ENCODE data around the gene ART5. TPM values are rescaled to one million over a fixed set of nuclear protein-coding genes. Genes with fewer than 3 reads are reported as not detected.
"Not testable (repeated sequence)": the region's sequence is repeated elsewhere in the genome, so short reads cannot be mapped to it uniquely, and the experiment has no call there.

ART5 gene
- polyA plus RNA-seq, 3 donors from 2014 or later, result not detected

DNA sequence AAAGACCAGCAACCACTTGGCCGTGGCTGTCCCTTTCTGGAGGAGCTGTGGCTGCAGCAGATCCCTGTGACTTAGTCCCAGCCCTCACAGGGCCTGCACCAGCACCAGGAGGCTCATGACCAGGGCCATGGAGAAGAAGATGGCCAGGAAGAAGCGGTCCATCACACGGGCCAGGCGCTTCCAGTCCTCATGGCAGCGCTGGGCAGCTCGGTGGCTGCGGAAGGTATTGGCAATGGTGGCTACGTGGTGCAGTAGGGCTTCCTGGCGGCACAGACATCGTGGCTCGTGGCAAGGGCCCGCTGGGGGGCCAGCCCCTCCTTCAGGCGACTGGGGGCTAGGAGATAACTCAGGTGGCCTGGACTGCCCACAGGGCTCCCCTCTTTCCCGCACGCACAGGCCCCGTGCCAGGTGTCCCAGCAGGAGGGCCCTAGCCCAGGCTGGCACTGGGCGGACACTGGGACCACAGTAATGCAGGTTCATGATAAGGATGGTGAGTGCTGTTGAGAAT, 24.3 kb upstream of the ART5 start:
- H3K36me3 Mint-ChIP-seq, result peaks cover 25 to 40% (median 31%) of the 10 kb centered on the region in 3 donors
- no peak overlapping the region for H3K27ac Mint-ChIP-seq
- no peaks in the 10 kb centered on the region for H3K9me3 Mint-ChIP-seq
- H3K4me3 Mint-ChIP-seq, result no peak overlapping the region
- no peak for DNase-seq
- H3K27me3 Mint-ChIP-seq (ENCODE audit: low read depth in 3 of 3), result no peaks in the 10 kb centered on the region
- H3K4me1 Mint-ChIP-seq, result no peaks in the 10 kb centered on the region

DNA sequence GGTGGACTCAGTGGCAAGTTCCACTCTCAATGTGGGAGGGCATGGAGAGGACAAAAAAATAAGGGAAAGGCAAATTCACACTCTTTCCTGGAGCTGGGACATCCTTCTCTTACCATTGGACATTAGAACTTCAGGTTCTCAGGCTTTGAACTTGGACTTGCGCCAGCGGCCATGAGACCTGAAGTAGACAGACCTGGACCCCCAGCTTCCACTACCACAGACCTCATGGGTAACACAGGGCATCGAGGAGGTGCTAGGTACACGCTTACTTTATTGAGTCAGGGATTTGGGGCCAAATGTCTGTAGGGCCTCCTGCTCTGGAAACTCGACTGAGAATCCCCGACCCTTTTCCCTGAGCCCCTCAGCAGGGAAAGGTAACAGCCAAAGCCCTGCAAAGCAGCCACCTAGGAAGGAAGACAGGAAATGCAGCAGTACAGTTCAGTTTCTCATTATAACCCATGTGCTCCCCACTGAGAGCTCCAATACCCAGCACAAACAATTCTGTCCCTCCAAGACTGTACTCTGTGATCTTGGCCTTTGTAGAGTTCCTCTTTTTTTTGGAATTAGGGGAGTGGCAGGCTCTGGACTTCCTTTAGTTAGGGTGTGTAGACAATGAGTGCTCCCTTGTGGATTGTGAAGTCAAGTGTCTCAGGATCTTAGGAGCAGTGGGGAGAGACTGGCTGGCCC, 23.7 kb upstream of the ART5 start:
- H3K36me3 Mint-ChIP-seq, result peaks cover 24 to 36% (median 25%) of the 10 kb centered on the region in 3 donors

DNA sequence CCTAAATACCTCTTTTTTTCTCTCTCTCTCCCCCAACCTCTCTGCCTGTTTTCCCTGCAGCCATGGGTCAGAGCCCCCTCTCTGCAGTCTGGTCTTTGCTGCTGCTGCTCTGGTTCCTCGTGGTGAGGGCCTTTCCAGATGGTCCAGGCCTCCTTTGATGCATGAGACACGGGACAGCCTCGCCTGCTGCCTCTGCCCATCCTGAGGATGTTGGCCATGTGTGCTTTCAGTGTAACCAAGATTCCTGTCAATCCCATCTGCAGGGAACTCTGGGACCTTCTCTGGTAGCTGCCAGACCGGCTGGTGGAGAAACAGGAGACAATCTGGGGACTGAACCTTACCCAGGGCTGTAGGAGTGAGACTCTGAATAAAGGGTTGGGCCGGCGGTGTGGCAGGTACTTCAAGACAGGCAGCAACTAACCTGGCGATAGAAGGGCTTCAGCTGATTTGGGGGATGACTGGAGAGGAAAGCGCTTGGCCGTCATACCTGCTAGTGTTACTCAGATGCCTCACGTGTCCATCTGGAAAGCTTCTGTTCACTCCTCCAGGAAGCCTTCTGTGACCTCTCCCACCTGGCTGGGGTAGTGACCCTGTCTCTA, 22.3 kb upstream of the ART5 start:
- H3K36me3 Mint-ChIP-seq, result peaks cover 14 to 26% (median 20%) of the 10 kb centered on the region in 3 donors
- peak overlapping the region in 1 of 6 donors; percentile 40 for H3K27ac Mint-ChIP-seq
- no peak for DNase-seq
- no peaks in the 10 kb centered on the region for H3K4me1 Mint-ChIP-seq
- no peaks in the 10 kb centered on the region for H3K9me3 Mint-ChIP-seq
- H3K4me3 Mint-ChIP-seq, result no peak overlapping the region
- no peaks in the 10 kb centered on the region for H3K27me3 Mint-ChIP-seq (ENCODE audit: low read depth in 3 of 3)

More for the DNA sequence above, 23.7 kb upstream of the ART5 start:
- no peak for DNase-seq
- Mint-ChIP-seq H3K9me3 (no peaks in the 10 kb centered on the region), H3K27me3 (ENCODE audit: low read depth in 3 of 3) (no peaks in the 10 kb centered on the region), H3K27ac (no peak overlapping the region), H3K4me1 (no peaks in the 10 kb centered on the region), H3K4me3 (no peak overlapping the region)

- no peaks in the 10 kb centered on the region for H3K4me1 Mint-ChIP-seq
- H3K27me3 Mint-ChIP-seq (ENCODE audit: low read depth in 3 of 3), result peaks cover 0 to 5% (median 0%) of the 10 kb centered on the region in 3 donors
- no peaks in the 10 kb centered on the region for H3K9me3 Mint-ChIP-seq
- DNase-seq, result no peak
- no peak overlapping the region for H3K27ac Mint-ChIP-seq
- peaks cover 11 to 22% (median 20%) of the 10 kb centered on the region in 3 donors for H3K36me3 Mint-ChIP-seq
- H3K4me3 Mint-ChIP-seq, result no peak overlapping the region
Measured at GRCh38 chr11:3662856-3663255, 21.1 kb upstream of the ART5 start.

- H3K9me3 Mint-ChIP-seq, result no peaks in the 10 kb centered on the region
- H3K4me3 Mint-ChIP-seq, result no peak overlapping the region
- no peak overlapping the region for H3K27ac Mint-ChIP-seq
- H3K4me1 Mint-ChIP-seq, result no peaks in the 10 kb centered on the region
- peaks cover 11 to 20% (median 16%) of the 10 kb centered on the region in 3 donors for H3K36me3 Mint-ChIP-seq
- H3K27me3 Mint-ChIP-seq (ENCODE audit: low read depth in 3 of 3), result peaks cover 0 to 5% (median 0%) of the 10 kb centered on the region in 3 donors
- DNase-seq, result no peak
Measured at GRCh38 chr11:3660960-3661359, 19.2 kb upstream of the ART5 start.

DNA sequence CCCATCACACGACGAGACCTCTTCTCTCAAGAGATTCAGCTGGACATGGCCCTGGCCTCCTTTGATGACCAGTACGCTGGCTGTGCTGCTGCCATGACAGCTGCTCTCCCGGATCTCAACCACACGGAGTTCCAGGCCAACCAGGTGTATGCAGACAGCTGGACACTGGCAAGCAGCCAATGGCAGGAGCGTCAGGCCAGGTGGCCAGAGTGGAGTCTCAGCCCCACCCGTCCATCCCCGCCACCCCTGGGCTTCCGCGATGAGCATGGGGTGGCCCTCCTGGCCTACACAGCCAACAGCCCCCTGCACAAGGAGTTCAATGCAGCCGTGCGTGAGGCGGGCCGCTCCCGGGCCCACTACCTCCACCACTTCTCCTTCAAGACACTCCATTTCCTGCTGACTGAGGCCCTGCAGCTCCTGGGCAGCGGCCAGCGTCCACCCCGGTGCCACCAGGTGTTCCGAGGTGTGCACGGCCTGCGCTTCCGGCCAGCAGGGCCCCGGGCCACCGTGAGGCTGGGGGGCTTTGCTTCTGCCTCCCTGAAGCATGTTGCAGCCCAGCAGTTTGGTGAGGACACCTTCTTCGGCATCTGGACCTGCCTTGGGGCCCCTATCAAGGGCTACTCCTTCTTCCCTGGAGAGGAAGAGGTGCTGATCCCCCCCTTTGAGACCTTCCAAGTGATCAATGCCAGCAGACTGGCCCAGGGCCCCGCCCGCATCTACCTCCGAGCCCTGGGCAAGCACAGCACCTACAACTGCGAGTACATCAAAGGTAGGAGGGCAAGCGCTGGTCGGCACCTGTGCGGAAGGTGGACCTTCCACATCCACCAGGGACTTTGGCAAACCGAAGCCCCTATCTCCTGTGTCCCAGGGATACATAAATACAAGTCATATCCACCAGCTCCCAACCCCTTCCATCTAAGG, 18.1 kb upstream of the ART5 start:
- H3K4me1 Mint-ChIP-seq, result no peaks in the 10 kb centered on the region
- peaks cover 5 to 9% (median 8%) of the 10 kb centered on the region in 3 donors for H3K36me3 Mint-ChIP-seq
- no peak overlapping the region for H3K27ac Mint-ChIP-seq
- peaks cover 1 to 5% (median 1%) of the 10 kb centered on the region in 3 donors for H3K27me3 Mint-ChIP-seq (ENCODE audit: low read depth in 3 of 3)
- no peak for DNase-seq
- no peak overlapping the region for H3K4me3 Mint-ChIP-seq
- H3K9me3 Mint-ChIP-seq, result no peaks in the 10 kb centered on the region

DNA sequence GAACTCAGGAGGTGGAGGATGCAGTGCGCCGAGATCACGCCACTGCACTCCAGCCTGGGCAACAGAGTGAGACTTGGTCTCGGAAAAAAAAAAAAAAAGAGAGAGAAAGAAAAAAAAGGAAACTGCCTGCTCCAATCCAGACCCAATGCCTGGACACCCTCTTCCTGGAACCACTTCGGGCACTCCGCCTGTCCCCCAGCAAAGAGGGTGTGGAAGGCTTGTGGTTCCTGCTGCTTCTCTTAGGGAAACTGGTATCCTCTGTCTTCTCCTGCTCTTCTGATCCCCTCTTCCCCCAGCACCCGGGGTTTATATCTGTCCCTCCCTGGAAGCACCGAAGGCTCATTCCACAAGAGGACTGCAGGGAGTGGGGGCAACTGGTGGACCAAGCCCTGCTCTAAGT, 16.5 kb upstream of the ART5 start:
- DNase-seq, result no peak
- H3K4me3 Mint-ChIP-seq, result no peak overlapping the region
- no peaks in the 10 kb centered on the region for H3K9me3 Mint-ChIP-seq
- peaks cover 0 to 4% (median 0%) of the 10 kb centered on the region in 3 donors for H3K36me3 Mint-ChIP-seq
- peaks cover 1 to 5% (median 1%) of the 10 kb centered on the region in 3 donors for H3K27me3 Mint-ChIP-seq (ENCODE audit: low read depth in 3 of 3)
- H3K27ac Mint-ChIP-seq, result no peak overlapping the region
- no peaks in the 10 kb centered on the region for H3K4me1 Mint-ChIP-seq

DNA sequence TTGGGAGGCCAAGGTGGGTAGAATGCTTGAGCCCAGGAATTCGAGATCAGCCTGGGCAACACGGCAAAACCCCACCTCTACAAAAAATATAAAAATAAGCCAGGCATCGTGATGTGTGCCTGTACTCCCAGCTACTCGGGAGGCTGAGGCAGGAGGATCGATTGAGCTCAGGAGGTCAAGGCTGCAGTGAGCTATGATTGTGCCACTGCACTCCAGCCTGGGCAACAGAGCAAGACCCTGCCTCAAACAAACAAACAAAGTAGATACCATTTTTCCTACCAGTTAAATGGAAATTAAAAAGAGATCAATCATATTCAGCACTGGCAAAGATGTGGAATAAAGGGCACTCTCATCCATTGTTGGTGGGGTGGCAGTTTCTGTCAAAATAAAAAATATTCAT, 15.5 kb upstream of the ART5 start:
- H3K4me1 Mint-ChIP-seq, H3K9me3 Mint-ChIP-seq: not testable (repeated sequence)

GRCh38 chr11:3655547-3655946, 13.8 kb upstream of the ART5 start:
- Mint-ChIP-seq H3K36me3 (no peaks in the 10 kb centered on the region), H3K4me3 (no peak overlapping the region), H3K4me1 (no peaks in the 10 kb centered on the region), H3K27ac (no peak overlapping the region), H3K27me3 (ENCODE audit: low read depth in 3 of 3) (peaks cover 1 to 10% (median 4%) of the 10 kb centered on the region in 3 donors), H3K9me3 (no peaks in the 10 kb centered on the region)
- DNase-seq, result no peak

More for the DNA sequence above, 15.5 kb upstream of the ART5 start:
- not testable (repeated sequence) for H3K27ac Mint-ChIP-seq; H3K27me3 Mint-ChIP-seq (ENCODE audit: low read depth in 3 of 3); H3K4me3 Mint-ChIP-seq; DNase-seq; H3K36me3 Mint-ChIP-seq

GRCh38 chr11:3652514-3652913, 10.7 kb upstream of the ART5 start:
- not testable (repeated sequence) for H3K4me1 Mint-ChIP-seq, H3K9me3 Mint-ChIP-seq, H3K4me3 Mint-ChIP-seq, H3K36me3 Mint-ChIP-seq, H3K27ac Mint-ChIP-seq, DNase-seq
- H3K27me3 Mint-ChIP-seq (ENCODE audit: low read depth in 3 of 3), result peaks cover 4 to 13% (median 12%) of the 10 kb centered on the region in 3 donors

GRCh38 chr11:3649374-3649773, 7.6 kb upstream of the ART5 start:
- H3K9me3 Mint-ChIP-seq, H3K27ac Mint-ChIP-seq, DNase-seq, H3K4me1 Mint-ChIP-seq, H3K36me3 Mint-ChIP-seq, H3K4me3 Mint-ChIP-seq: not testable (repeated sequence)
- H3K27me3 Mint-ChIP-seq (ENCODE audit: low read depth in 3 of 3), result peaks cover 5 to 22% (median 11%) of the 10 kb centered on the region in 3 donors

DNA sequence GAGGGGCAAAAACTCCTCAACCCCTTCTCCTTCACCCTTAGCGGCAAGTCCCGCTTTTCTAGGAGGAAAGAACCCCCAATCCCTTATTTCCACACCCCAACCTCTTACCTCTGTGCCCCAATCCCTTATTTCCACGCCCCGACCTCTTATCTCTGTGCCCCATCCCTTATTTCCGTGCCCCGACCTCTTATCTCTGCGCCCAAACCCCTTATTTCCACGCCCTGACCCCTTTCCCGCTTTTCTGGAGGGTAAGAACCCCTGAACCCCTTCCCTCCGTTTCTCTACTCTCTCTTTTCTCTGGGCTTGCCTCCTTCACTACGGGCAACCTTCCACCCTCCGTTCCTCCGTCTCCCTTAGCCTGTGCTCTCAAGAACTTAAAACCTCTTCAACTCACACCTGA, 7.1 kb upstream of the ART5 start:
- DNase-seq, H3K4me3 Mint-ChIP-seq, H3K36me3 Mint-ChIP-seq, H3K9me3 Mint-ChIP-seq, H3K4me1 Mint-ChIP-seq, H3K27ac Mint-ChIP-seq: not testable (repeated sequence)
- H3K27me3 Mint-ChIP-seq (ENCODE audit: low read depth in 3 of 3), result peaks cover 8 to 22% (median 11%) of the 10 kb centered on the region in 3 donors

- H3K4me1 Mint-ChIP-seq, result peaks cover 6 to 10% of the 10 kb centered on the region in 2 donors
- no peak for DNase-seq
- H3K27ac Mint-ChIP-seq, result no peak overlapping the region
Measured at GRCh38 chr11:3645552-3645951, 3.8 kb upstream of the ART5 start.

More at GRCh38 chr11:3645552-3645951, 3.8 kb upstream of the ART5 start:
- peaks cover 0 to 1% (median 0%) of the 10 kb centered on the region in 6 donors for H3K9me3 Mint-ChIP-seq
- peaks cover 12 to 20% (median 17%) of the 10 kb centered on the region in 3 donors for H3K27me3 Mint-ChIP-seq (ENCODE audit: low read depth in 3 of 3)
- no peak overlapping the region for H3K4me3 Mint-ChIP-seq
- H3K36me3 Mint-ChIP-seq, result no peaks in the 10 kb centered on the region
